Measurements from ENCODE around the gene MAPKAPK2. TPM values are rescaled to one million over a fixed set of nuclear protein-coding genes. Genes with fewer than 3 reads are reported as not detected.

The MAPKAPK2 gene
- total RNA-seq, 1 experiment from 2014 or later: 51.1 TPM

- no peak overlapping the region for H3K4me3 ChIP-seq (replicated peaks in 1 of 2; ENCODE audit: low read depth in 1 of 2, low read length in 2 of 2)
- no peak for ATAC-seq
- CTCF ChIA-PET: interaction anchor here (1.6 kb wide), 1 partner anchor 27 kb away, joined by 5 read pairs; no protein-coding TSS in a partner anchor
- no peaks in the 10 kb centered on the region; the same call in 1 of the 2 replicates for H4K20me1 ChIP-seq (ENCODE audit: insufficient read depth)
- H3K9ac ChIP-seq (ENCODE audit: low read length): no peak overlapping the region
- POLR2A ChIA-PET: no interaction called here
- BruUV-seq (replicated peaks): no TSS peak
- H3K79me2 ChIP-seq (ENCODE audit: insufficient read depth, low read length): peaks cover 93% of the 10 kb centered on the region
- no peaks in the 10 kb centered on the region for H3K9me3 ChIP-seq (ENCODE audit: control insufficient read depth in 1 of 2, insufficient read depth in 1 of 2, low read depth in 1 of 2, low read length in 2 of 2)
- no peaks in the 10 kb centered on the region for H3K27me3 ChIP-seq (ENCODE audit: insufficient read depth, low read length)
- intact Hi-C loops (cut with micrococcal nuclease): no loop called here
- no peak overlapping the region for H2AFZ ChIP-seq (ENCODE audit: low read depth, low read length, poor library complexity, severe bottlenecking)
- DNase-seq (ENCODE audit: low read depth, low spot score): no peak
- H3K27ac ChIP-seq (ENCODE audit: low read depth, low read length): no peak overlapping the region
- no peaks in the 10 kb centered on the region for H3K9me2 ChIP-seq (ENCODE audit: insufficient read depth)
- no peak overlapping the region for H3K4me2 ChIP-seq (ENCODE audit: low read length)
- no peaks in the 10 kb centered on the region for H3K36me3 ChIP-seq (ENCODE audit: control insufficient read depth in 1 of 2, insufficient read depth in 2 of 2, low read length in 2 of 2)
- no peak for TF ChIP-seq FOSL1 (IDR thresholded peaks at IDR 0.05; ENCODE audit: low read depth)
- TF ChIP-seq EGR1 (IDR thresholded peaks at IDR 0.05; ENCODE audit: low read depth): no peak
- no peak for TF ChIP-seq CEBPB (IDR thresholded peaks at IDR 0.05; ENCODE audit: low read depth)
- TF ChIP-seq SP1 (IDR thresholded peaks at IDR 0.05; ENCODE audit: low read depth): no peak
- TF ChIP-seq YY1 (IDR thresholded peaks at IDR 0.05; ENCODE audit: extremely low read depth, insufficient replicate concordance, low read depth, low read length): no peak
- no peak for TF ChIP-seq SRF (IDR thresholded peaks at IDR 0.05; ENCODE audit: low read depth)
- TF ChIP-seq POLR2A (IDR thresholded peaks at IDR 0.05; ENCODE audit: borderline replicate concordance, extremely low read depth, insufficient read depth, insufficient read length): no peak
- TF ChIP-seq CBX3 (IDR thresholded peaks at IDR 0.05; ENCODE audit: low read depth): no peak
- peaks cover 21 to 44% of the 10 kb centered on the region in 2 experiments for H3K4me1 ChIP-seq (ENCODE audit: control insufficient read depth in 1 of 2, insufficient read depth in 2 of 2, low read length in 2 of 2)
- RAD21 ChIA-PET (ENCODE audit: low non-redundant PET in 1 of 2, low total read pairs in 2 of 2, uncharacterized antibody in 2 of 2, unreplicated experiment in 2 of 2): no interaction called here
Measured at GRCh38 chr1:206690516-206690915, 5.8 kb downstream of the MAPKAPK2 start.

DNA sequence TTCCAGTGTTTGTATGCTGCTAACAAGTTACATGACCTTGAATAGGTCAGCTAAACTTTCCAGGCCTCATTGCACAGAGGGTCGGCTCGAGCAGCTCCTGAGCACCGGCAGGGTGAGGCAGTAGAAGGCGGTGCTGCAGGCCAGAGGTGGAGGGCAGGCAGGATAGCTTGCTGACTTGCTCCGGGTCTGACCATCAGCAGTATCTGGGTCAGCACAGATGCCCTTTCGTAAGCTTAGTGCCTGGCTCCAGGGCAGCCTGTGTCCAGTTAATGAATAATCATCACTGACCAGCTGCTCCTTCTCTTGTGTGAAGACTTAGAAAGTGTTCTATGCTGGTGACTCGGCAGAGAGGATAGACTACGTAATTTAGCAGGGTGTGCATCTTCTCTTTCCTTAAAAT lies 6.9 kb downstream of the MAPKAPK2 start:
- ATAC-seq: no peak

More for the DNA sequence above, 6.9 kb downstream of the MAPKAPK2 start:
- no TSS peak for BruUV-seq (replicated peaks)
- Histone ChIP-seq H3K36me3 (ENCODE audit: control insufficient read depth in 1 of 2, insufficient read depth in 2 of 2, low read length in 2 of 2) (no peaks in the 10 kb centered on the region), H4K20me1 (ENCODE audit: insufficient read depth) (no peaks in the 10 kb centered on the region), H3K9me2 (ENCODE audit: insufficient read depth) (no peaks in the 10 kb centered on the region), H3K27me3 (ENCODE audit: insufficient read depth, low read length) (no peaks in the 10 kb centered on the region), H3K27ac (ENCODE audit: low read depth, low read length) (no peak overlapping the region), H3K4me3 (replicated peaks in 1 of 2; ENCODE audit: low read depth in 1 of 2, low read length in 2 of 2) (no peak overlapping the region), H2AFZ (ENCODE audit: low read depth, low read length, poor library complexity, severe bottlenecking) (no peak overlapping the region), H3K9me3 (ENCODE audit: control insufficient read depth in 1 of 2, insufficient read depth in 1 of 2, low read depth in 1 of 2, low read length in 2 of 2) (no peaks in the 10 kb centered on the region), H3K4me2 (ENCODE audit: low read length) (no peak overlapping the region), H3K4me1 (ENCODE audit: control insufficient read depth in 1 of 2, insufficient read depth in 2 of 2, low read length in 2 of 2) (peaks cover 20 to 39% of the 10 kb centered on the region in 2 experiments), H3K9ac (ENCODE audit: low read length) (no peak overlapping the region), H3K79me2 (ENCODE audit: insufficient read depth, low read length) (peaks cover 89% of the 10 kb centered on the region)
- DNase-seq (ENCODE audit: low read depth, low spot score): no peak
- ChIA-PET CTCF (interaction anchor here (1.0 kb wide), 1 partner anchor 27 kb away, joined by 3 read pairs; no protein-coding TSS in a partner anchor), RAD21 (ENCODE audit: low non-redundant PET in 1 of 2, low total read pairs in 2 of 2, uncharacterized antibody in 2 of 2, unreplicated experiment in 2 of 2) (no interaction called here), POLR2A (no interaction called here)
- intact Hi-C loops (cut with micrococcal nuclease): no loop called here
- TF ChIP-seq ZFX (IDR thresholded peaks at IDR 0.05) (no peak), SIN3A (IDR thresholded peaks at IDR 0.05; ENCODE audit: low read depth) (no peak), ATF3 (IDR thresholded peaks at IDR 0.05) (no peak), CBX3 (IDR thresholded peaks at IDR 0.05; ENCODE audit: low read depth) (no peak)
